PC-9 (cell line): Measurements from ENCODE around the gene SRBD1. TPM values are rescaled to one million over a fixed set of nuclear protein-coding genes. Genes with fewer than 3 reads are reported as not detected.

Source experiments
- BruUV-seq: library from RNA; stranded (reverse); fragments of 400-500 nt; replicated peaks from 2 replicates; lab custom pipeline; 2021; lab: Mats Ljungman, UMichigan
- CTCF ChIA-PET: fragments of 300-600 bp; sonication (Branson Sonifier 250); formaldehyde crosslinking; loops from one replicate; lab custom pipeline; 2022; ENCODE audit warnings: antibody characterized with exemption; lab: Charles Lee
- POLR2A ChIA-PET: fragments of 300-600 bp; sonication (Branson Sonifier 250); formaldehyde crosslinking; loops from one replicate; lab custom pipeline; 2022; ENCODE audit warnings: antibody characterized with exemption; ENCODE audit not compliant: unreplicated experiment; lab: Charles Lee
- DNase-seq, 2 experiments: peaks; one replicate each; pipeline versions ENCODE4 v3.0.0 to v3.0.0-alpha.2; 2015 to 2022; ENCODE audit warnings: mixed read lengths in 1 of 2
- H2AFZ ChIP-seq: fragments of 200-600 bp; sonication (generic); 2 replicates; pipeline ENCODE4 v1.8.1; 2017; ENCODE audit warnings: antibody characterized with exemption
- H3F3A ChIP-seq: fragments of 200-600 bp; sonication (generic); 2 replicates; pipeline ENCODE4 v1.8.1; 2017; ENCODE audit warnings: antibody characterized with exemption, mild to moderate bottlenecking, low read depth; ENCODE audit not compliant: insufficient read depth
- H3K27ac ChIP-seq: fragments of 200-600 bp; sonication (generic); 2 replicates; pipeline ENCODE4 v1.6.1; 2016; ENCODE audit warnings: mixed run types
- H3K27me3 ChIP-seq: fragments of 200-600 bp; sonication (generic); 2 replicates; pipeline ENCODE4 v1.6.1; 2016; ENCODE audit warnings: low read depth, mixed run types; ENCODE audit not compliant: insufficient read depth
- H3K36me3 ChIP-seq: fragments of 200-600 bp; sonication (generic); 2 replicates; pipeline ENCODE4 v1.6.1; 2016; ENCODE audit warnings: low read depth, mixed run types
- H3K4me1 ChIP-seq: fragments of 200-600 bp; sonication (generic); replicated peaks from 2 replicates; pipeline ENCODE4 v1.6.1; 2016; ENCODE audit warnings: mixed run types; ENCODE audit not compliant: insufficient read depth
- H3K4me2 ChIP-seq: fragments of 200-600 bp; sonication (generic); 2 replicates; pipeline ENCODE4 v1.6.1; 2017; ENCODE audit warnings: mixed run types
- H3K4me3 ChIP-seq: fragments of 200-600 bp; sonication (generic); 2 replicates; pipeline ENCODE4 v1.6.1; 2016; ENCODE audit warnings: mixed run types
- H3K79me2 ChIP-seq: fragments of 200-600 bp; sonication (generic); 2 replicates; pipeline ENCODE4 v1.6.1; 2017; ENCODE audit warnings: low read depth, mixed run types
- H3K9me2 ChIP-seq: fragments of 200-600 bp; sonication (generic); 2 replicates; pipeline ENCODE4 v1.8.1; 2017; ENCODE audit warnings: mild to moderate bottlenecking; ENCODE audit not compliant: insufficient read depth
- H3K9me3 ChIP-seq: fragments of 200-600 bp; sonication (generic); 2 replicates; pipeline ENCODE4 v1.8.1; 2016; ENCODE audit warnings: low read depth; ENCODE audit not compliant: insufficient read depth
- H4K20me1 ChIP-seq: fragments of 200-600 bp; sonication (generic); 2 replicates; pipeline ENCODE4 v1.8.1; 2017; ENCODE audit not compliant: insufficient read depth
- EZH2 ChIP-seq: fragments of 200-600 bp; sonication (generic); IDR thresholded peaks from 2 replicates; pipeline ENCODE4 v1.8.0; 2017; ENCODE audit warnings: antibody characterized with exemption, low read depth
- intact Hi-C: fragments of 100-400 bp; cut with micrococcal nuclease; formaldehyde crosslinking; loops from one replicate; pipeline ENCODE4 v1.10.0; 2022; ENCODE audit not compliant: unreplicated experiment
- total RNA-seq: library from RNA; stranded (reverse); gene quantifications from 2 replicates; pipeline ENCODE4 v1.2.3, GENCODE V29; 2021
- TF ChIP-seq, protein P1 (sequence below): fragments of 200-600 bp; sonication (generic); conservative IDR thresholded peaks from 2 replicates; pipeline ENCODE4 v1.6.1; 2017; ENCODE audit warnings: mixed run types, antibody characterized with exemption, mild to moderate bottlenecking, moderate library complexity

The SRBD1 gene
- total RNA-seq, 1 experiment from 2014 or later, result 17.8 TPM

DNA sequence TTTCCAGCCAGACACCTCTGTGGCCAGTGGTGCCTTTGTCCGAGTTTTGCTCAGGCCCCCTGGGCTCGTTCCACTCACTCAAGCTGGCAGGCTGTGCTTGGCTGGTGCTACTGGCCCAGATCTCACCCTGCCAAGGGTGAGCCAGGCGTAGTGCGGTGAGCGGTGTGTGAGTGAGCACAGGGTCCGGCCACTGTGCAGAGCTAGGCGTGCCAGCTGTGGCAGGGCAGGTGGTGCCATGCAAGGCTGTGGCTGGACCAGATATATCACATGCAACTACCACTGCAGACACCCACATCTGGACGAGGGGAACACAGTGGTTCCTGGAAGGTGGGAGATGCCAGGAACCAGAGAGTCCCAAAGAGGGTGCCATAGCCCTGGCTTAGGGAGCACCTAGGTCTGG, 70.1 kb downstream of the SRBD1 start:
- H3K79me2 ChIP-seq, result no peaks in the 10 kb centered on the region
- no peak overlapping the region for H3K4me3 ChIP-seq
- no peaks in the 10 kb centered on the region for H3F3A ChIP-seq
- peaks cover 27% of the 10 kb centered on the region; the same call in 1 of the 2 replicates for H3K36me3 ChIP-seq
- intact Hi-C loops, result no loop called here
- no peaks in the 10 kb centered on the region for H3K4me1 ChIP-seq
- ChIA-PET CTCF (no interaction called here), POLR2A (no interaction called here)
- peaks cover 4% of the 10 kb centered on the region; the same call in 1 of the 2 replicates for H3K9me3 ChIP-seq
- H3K27me3 ChIP-seq, result no peaks in the 10 kb centered on the region
- no peak for DNase-seq
- no peaks in the 10 kb centered on the region for H3K9me2 ChIP-seq
- no TSS peak for BruUV-seq
- H2AFZ ChIP-seq, result no peak overlapping the region
- H3K4me2 ChIP-seq, result no peak overlapping the region
- TF ChIP-seq EZH2, result no peak
- TF ChIP-seq, protein P1, sequence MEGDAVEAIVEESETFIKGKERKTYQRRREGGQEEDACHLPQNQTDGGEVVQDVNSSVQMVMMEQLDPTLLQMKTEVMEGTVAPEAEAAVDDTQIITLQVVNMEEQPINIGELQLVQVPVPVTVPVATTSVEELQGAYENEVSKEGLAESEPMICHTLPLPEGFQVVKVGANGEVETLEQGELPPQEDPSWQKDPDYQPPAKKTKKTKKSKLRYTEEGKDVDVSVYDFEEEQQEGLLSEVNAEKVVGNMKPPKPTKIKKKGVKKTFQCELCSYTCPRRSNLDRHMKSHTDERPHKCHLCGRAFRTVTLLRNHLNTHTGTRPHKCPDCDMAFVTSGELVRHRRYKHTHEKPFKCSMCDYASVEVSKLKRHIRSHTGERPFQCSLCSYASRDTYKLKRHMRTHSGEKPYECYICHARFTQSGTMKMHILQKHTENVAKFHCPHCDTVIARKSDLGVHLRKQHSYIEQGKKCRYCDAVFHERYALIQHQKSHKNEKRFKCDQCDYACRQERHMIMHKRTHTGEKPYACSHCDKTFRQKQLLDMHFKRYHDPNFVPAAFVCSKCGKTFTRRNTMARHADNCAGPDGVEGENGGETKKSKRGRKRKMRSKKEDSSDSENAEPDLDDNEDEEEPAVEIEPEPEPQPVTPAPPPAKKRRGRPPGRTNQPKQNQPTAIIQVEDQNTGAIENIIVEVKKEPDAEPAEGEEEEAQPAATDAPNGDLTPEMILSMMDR, result no peak
- H3K27ac ChIP-seq, result no peak overlapping the region
- H4K20me1 ChIP-seq, result no peaks in the 10 kb centered on the region

DNA sequence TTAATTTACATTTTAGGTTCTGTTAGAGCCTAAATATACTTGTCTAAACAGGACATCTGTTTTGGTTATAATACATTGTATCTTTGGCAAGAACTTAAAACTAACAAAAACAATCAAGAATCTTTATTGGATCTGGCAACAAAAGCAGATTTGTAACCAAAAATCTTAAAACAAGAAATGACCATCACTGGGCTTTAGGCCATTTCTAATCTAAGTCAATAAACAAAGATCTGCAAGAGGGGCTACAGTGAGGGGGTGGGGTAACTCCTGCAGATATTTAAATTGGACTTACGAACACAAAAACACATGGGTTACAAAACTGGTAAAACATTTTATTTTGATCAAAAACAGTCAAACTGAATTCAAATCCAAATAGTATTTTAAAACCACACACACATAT, 77.3 kb downstream of the SRBD1 start:
- H3K4me2 ChIP-seq, result no peak overlapping the region
- no peaks in the 10 kb centered on the region for H3K4me1 ChIP-seq
- DNase-seq, result no peak
- no peaks in the 10 kb centered on the region for H3F3A ChIP-seq
- POLR2A ChIA-PET, result no interaction called here
- H3K9me2 ChIP-seq, result peaks cover 4% of the 10 kb centered on the region; the same call in 1 of the 2 replicates
- no peaks in the 10 kb centered on the region for H3K79me2 ChIP-seq
- no peak for TF ChIP-seq EZH2
- TF ChIP-seq, protein P1, result no peak
- no peaks in the 10 kb centered on the region for H3K27me3 ChIP-seq
- no peak overlapping the region for H3K4me3 ChIP-seq
- no peak overlapping the region for H3K27ac ChIP-seq
- no peaks in the 10 kb centered on the region for H4K20me1 ChIP-seq
- H2AFZ ChIP-seq, result no peak overlapping the region
- no peaks in the 10 kb centered on the region for H3K36me3 ChIP-seq
- no peaks in the 10 kb centered on the region for H3K9me3 ChIP-seq
- intact Hi-C loops, result no loop called here
- CTCF ChIA-PET, result no interaction called here
- BruUV-seq, result no TSS peak

DNA sequence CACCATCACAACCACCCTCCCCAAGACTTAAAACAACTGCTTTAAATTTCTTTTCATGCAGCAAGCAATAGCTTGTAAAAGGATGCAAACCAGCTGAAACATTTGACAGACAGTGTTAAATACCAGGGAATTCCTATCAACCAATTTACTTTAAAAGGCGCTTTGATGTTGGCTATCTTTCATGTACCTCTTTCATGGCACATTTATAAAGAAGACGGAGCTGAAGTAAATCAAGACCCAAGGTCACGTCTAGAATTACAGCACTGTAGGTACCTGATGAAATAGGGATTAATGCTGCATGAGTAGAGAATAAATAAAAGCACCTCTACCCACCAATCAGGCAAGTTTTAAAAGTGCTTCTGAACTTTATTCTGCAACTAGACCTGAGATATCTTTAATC, 78.9 kb downstream of the SRBD1 start:
- no peaks in the 10 kb centered on the region for H4K20me1 ChIP-seq
- intact Hi-C loops, result no loop called here
- ChIA-PET CTCF (no interaction called here), POLR2A (no interaction called here)
- no peaks in the 10 kb centered on the region for H3K79me2 ChIP-seq
- H3K36me3 ChIP-seq, result no peaks in the 10 kb centered on the region
- H3F3A ChIP-seq, result no peaks in the 10 kb centered on the region
- DNase-seq, result no peak
- TF ChIP-seq EZH2, result no peak
- TF ChIP-seq, protein P1, result no peak
- peaks cover 4% of the 10 kb centered on the region; the same call in 1 of the 2 replicates for H3K9me2 ChIP-seq
- H3K27ac ChIP-seq, result no peak overlapping the region
- no TSS peak for BruUV-seq
- no peaks in the 10 kb centered on the region for H3K4me1 ChIP-seq
- no peak overlapping the region for H3K4me2 ChIP-seq
- H2AFZ ChIP-seq, result no peak overlapping the region
- H3K27me3 ChIP-seq, result no peaks in the 10 kb centered on the region
- H3K9me3 ChIP-seq, result no peaks in the 10 kb centered on the region
- no peak overlapping the region for H3K4me3 ChIP-seq
